AG10803 (cell line): ENCODE measurements around the gene MAU2.

Experiments
- DNase-seq: peaks from one replicate; pipeline ENCODE4 v3.0.0; 2010; ENCODE audit warnings: low read depth
- H3K4me3 ChIP-seq: 2 replicates; pipeline ENCODE4 v1.5.1; 2011; ENCODE audit warnings: mild to moderate bottlenecking, low read length, control low read depth
- CTCF ChIP-seq: conservative IDR thresholded peaks from 2 replicates; pipeline ENCODE4 v1.5.1; 2011; ENCODE audit warnings: mild to moderate bottlenecking, low read length, control low read depth, inconsistent platforms

The MAU2 gene

GRCh38 chr19:19406878-19407632 is 86.4 kb downstream of the MAU2 start:
- peak overlapping the region; percentile 78 for H3K4me3 ChIP-seq
- peak; percentile 57 for DNase-seq
- TF ChIP-seq CTCF: peak; percentile 54

GRCh38 chr19:19407633-19407930 is 87.0 kb downstream of the MAU2 start:
- no peak for TF ChIP-seq CTCF
- DNase-seq: no peak
- H3K4me3 ChIP-seq: peak overlapping the region; percentile 78
